Myometrial cell (primary cell): Measurements from ENCODE around the gene MYL12B. TPM values are rescaled to one million over a fixed set of nuclear protein-coding genes. Genes with fewer than 3 reads are reported as not detected.

Experiments
- total RNA-seq: library from RNA; depleted of rRNA; stranded (reverse); fragments of >200 nt; gene quantifications from 2 replicates; pipeline ENCODE4 v1.2.3, GENCODE V29; 2015

MYL12B gene
- total RNA-seq, result 746 and 798 TPM in 2 replicates

DNA sequence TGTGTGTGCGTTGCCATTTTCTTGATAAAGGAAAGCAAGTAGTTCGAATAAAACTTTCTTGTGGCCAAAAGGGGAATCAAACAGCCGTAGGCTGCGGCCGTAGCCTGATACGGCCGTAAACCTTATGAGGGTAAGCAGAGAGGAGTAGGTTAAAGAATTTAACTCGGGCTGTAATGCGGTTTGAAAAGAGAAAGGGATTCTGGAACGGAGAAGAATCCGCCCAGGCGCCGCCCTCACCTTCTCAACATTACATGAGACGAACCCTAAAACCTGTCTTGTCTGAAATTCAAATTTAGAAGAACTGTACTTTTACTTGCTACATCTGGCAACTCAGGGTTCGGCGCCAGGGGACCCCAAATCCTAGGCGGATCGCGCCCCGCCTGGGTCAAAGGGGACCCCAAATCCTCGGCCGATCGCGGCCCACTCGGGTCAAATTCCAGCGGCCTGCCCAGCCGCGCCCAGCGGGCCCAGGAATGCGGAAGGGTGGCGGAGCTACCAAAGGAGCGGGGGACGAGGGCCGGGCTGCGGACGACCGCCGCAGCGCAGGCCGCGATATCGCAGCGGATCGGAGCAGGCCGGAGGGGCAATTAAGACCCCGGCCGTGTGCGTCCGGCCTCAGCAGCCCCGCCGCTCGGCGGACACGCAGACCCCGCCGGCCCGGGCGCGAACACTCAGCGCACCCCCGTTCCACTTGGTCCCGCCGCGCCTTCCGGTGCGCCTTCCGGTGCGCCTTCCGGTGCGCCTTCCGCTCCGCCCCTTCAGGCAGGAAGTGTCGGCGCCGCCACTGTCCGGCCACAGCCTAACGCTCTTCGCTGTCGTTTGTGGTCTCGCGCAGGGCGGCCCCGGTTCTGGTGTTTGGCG, at the start of gene MYL12B:
MYL12B (plus strand) TSS at position 761 of the 861 bp plus-strand sequence. CDS start 10,766 bp downstream, outside the sequence.

DNA sequence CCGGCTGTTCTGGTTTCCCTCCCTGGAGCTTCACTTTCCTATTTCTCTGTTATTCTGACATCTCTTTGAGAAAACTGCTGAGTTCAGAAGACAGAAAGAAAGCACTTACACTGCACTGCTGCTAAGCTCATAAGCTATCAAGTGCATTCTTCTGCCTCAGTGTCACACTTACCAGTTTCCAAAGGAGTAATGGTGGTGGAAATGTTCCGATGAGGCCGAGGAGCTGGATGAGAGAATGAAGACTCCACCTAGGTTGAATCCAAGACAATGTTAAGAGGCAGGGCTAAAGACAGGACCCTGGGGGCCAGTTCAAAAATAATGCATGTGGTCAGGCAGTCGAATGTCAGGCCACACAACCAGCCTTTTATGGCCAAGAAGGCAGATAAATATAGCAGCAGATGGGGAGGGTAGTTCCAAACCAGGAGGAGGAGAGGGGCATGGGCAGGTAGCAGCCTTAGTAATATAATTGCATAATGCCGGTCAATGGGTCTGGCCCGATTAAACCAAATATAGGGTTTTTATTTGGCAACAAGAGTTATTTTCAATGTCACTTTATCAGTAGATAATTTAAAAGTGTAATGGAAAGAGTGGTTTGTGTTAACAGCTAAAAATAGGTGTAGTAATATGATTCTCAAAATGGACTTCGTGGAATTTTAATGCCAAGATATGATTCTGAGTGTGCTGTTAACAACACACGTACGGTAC, 42.1 kb upstream of the MYL12B start, which contains the start of gene MYOM1:
MYOM1 (minus strand) TSS at position 338 of the 705 bp plus-strand sequence. CDS start 4,745 bp downstream, outside the sequence.

DNA sequence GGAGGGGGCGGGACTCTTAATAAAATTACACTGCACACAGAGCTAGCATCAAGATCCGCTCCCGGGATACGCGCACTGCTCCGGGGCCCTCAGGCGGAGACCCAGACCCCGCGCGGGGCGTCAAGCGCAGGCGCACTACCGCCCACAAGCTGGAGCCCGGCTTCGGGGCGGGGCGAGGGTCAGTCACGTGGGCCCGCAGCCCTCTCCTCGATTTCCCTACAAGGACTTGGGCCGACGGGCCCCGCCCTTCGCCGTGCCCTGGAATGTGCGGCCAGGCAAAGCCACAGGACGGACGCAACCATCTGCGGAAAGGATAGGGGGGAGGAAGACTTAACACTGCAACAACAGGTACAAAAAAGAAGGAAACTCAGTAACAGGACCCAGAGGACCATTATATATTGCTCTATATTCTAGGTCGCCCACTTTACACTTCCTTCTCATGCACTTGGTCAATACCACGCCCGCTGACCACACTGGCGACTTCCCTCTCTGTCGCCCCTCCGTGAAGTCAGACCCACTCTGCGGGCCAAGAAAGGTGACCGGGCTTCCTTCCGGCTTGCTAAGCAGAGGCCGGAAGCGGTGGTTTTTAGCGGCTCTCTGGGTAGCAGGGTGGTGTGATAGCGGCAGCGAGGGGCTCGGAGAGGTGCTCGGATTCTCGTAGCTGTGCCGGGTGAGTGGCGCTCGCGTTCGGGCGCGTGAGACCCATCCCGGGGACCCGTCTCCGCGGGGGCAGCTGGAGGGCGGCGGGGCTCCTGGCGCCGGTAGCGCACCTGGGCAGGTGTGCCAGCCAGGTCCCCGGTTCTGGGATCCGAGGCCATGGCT, 14.5 kb upstream of the MYL12B start, which contains the start of gene MYL12A:
MYL12A (plus strand) TSS at position 562 of the 822 bp plus-strand sequence. CDS start 5,447 bp downstream, outside the sequence.

Other genes starting within 250 kb of the MYL12B start
- 28.0 and 34.9 TPM in 2 replicates for gene LPIN2, start 249.0 kb upstream of the MYL12B start, total RNA-seq
- not detected in 2 replicates for gene MYOM1, start 42.2 kb upstream of the MYL12B start, total RNA-seq
- 692 and 802 TPM in 2 replicates for gene MYL12A, start 14.3 kb upstream of the MYL12B start, total RNA-seq
- 121 and 125 TPM in 2 replicates for gene TGIF1, start 188.0 kb downstream of the MYL12B start, total RNA-seq